Endothelial cell of umbilical vein (primary cell): ENCODE data around the gene LONP2.

ENCODE experiments used
- EZH2 ChIP-seq: IDR thresholded peaks from 2 replicates; pipeline ENCODE4 v1.6.1; 2012; ENCODE audit warnings: borderline replicate concordance, low read depth, mild to moderate bottlenecking, moderate library complexity, low read length, inconsistent platforms; ENCODE audit not compliant: severe bottlenecking
- POLR2A ChIP-seq: IDR thresholded peaks from 2 replicates; pipeline ENCODE4 v1.6.1; 2012; ENCODE audit warnings: low read depth, mild to moderate bottlenecking, control low read depth, low read length
- POLR2AphosphoS5 ChIP-seq: IDR thresholded peaks from 2 replicates; pipeline ENCODE4 v1.6.1; 2012; ENCODE audit warnings: low read depth, mild to moderate bottlenecking, control low read depth, low read length, moderate library complexity; ENCODE audit not compliant: insufficient read depth
- TF ChIP-seq, protein P1 (sequence below), 2 donors: IDR thresholded peaks; 1 replicate in 1 of 2; 2 replicates in 1 of 2; pipeline ENCODE4 v1.5.1; 2011; ENCODE audit warnings: low read length in 2 of 2, mild to moderate bottlenecking in 2 of 2, moderate library complexity in 2 of 2, control low read depth in 1 of 2, inconsistent platforms in 1 of 2, low read depth in 1 of 2; ENCODE audit not compliant: insufficient read depth in 1 of 2; ENCODE audit errors: extremely low read depth in 1 of 2
- TF ChIP-seq, protein P2 (sequence below): IDR thresholded peaks from 2 replicates; pipeline ENCODE4 v1.6.1; 2011; ENCODE audit not compliant: insufficient read depth, insufficient read length

DNA sequence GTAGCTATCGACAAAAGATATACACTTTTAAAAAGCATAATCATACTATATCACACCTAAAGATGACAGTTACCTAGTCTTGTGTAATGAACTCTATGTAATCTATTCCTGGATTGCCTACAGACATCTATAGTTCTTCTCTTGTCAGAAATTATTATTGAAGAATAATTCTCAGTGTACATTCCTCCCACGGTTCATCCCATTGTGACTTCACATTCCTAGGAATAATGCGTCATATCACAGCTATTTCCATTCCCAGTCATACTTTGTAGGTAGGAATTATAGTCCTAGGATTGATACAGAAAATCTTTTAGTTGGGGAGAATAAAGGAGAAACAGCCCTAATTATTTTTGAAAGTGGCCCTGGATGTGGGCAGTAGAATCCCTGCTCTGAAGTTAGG is 47.2 kb downstream of the LONP2 start:
- TF ChIP-seq, protein P1, sequence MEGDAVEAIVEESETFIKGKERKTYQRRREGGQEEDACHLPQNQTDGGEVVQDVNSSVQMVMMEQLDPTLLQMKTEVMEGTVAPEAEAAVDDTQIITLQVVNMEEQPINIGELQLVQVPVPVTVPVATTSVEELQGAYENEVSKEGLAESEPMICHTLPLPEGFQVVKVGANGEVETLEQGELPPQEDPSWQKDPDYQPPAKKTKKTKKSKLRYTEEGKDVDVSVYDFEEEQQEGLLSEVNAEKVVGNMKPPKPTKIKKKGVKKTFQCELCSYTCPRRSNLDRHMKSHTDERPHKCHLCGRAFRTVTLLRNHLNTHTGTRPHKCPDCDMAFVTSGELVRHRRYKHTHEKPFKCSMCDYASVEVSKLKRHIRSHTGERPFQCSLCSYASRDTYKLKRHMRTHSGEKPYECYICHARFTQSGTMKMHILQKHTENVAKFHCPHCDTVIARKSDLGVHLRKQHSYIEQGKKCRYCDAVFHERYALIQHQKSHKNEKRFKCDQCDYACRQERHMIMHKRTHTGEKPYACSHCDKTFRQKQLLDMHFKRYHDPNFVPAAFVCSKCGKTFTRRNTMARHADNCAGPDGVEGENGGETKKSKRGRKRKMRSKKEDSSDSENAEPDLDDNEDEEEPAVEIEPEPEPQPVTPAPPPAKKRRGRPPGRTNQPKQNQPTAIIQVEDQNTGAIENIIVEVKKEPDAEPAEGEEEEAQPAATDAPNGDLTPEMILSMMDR (IDR thresholded peaks at IDR 0.05; ENCODE audit: extremely low read depth in 1 of 2, insufficient read depth in 1 of 2, low read depth in 1 of 2, low read length in 2 of 2): no peak
- TF ChIP-seq, protein P2, sequence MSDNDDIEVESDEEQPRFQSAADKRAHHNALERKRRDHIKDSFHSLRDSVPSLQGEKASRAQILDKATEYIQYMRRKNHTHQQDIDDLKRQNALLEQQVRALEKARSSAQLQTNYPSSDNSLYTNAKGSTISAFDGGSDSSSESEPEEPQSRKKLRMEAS: no peak
- TF ChIP-seq POLR2A (no peak), POLR2AphosphoS5 (no peak), EZH2 (no peak)
